ENCODE measurements around the gene PKHD1.
"Not testable (repeated sequence)": the region's sequence is repeated elsewhere in the genome, so short reads cannot be mapped to it uniquely, and the experiment has no call there.

Gene PKHD1

GRCh38 chr6:51996296-51996947 is 91.0 kb downstream of the PKHD1 start:
- DNase-seq (ENCODE audit: low read depth, low spot score) = no peak

- no peak for DNase-seq (ENCODE audit: low read depth, low spot score)
Measured at GRCh38 chr6:51995214-51995755, 92.1 kb downstream of the PKHD1 start.

GRCh38 chr6:51992876-51993275 is 94.5 kb downstream of the PKHD1 start:
- DNase-seq (ENCODE audit: low read depth, low spot score) = no peak

GRCh38 chr6:51989789-51990188 is 97.6 kb downstream of the PKHD1 start:
- DNase-seq (ENCODE audit: low read depth, low spot score) = no peak

- DNase-seq (ENCODE audit: low read depth, low spot score) = no peak
Measured at GRCh38 chr6:51986864-51987263, 100.5 kb downstream of the PKHD1 start.

- no peak for DNase-seq (ENCODE audit: low read depth, low spot score)
Measured at GRCh38 chr6:51983564-51983963, 103.8 kb downstream of the PKHD1 start.

- DNase-seq (ENCODE audit: low read depth, low spot score) = not testable (repeated sequence)
Measured at GRCh38 chr6:51982695-51983094, 104.7 kb downstream of the PKHD1 start.

- no peak for DNase-seq (ENCODE audit: low read depth, low spot score)
Measured at GRCh38 chr6:51976374-51976773, 111.0 kb downstream of the PKHD1 start.

- no peak for DNase-seq (ENCODE audit: low read depth, low spot score)
Measured at GRCh38 chr6:51972659-51973058, 114.8 kb downstream of the PKHD1 start.

GRCh38 chr6:51968265-51968664 is 119.1 kb downstream of the PKHD1 start:
- DNase-seq (ENCODE audit: low read depth, low spot score) = no peak

- DNase-seq (ENCODE audit: low read depth, low spot score) = no peak
Measured at GRCh38 chr6:51965222-51965801, 122.1 kb downstream of the PKHD1 start.

- no peak for DNase-seq (ENCODE audit: low read depth, low spot score)
Measured at GRCh38 chr6:51963980-51964379, 123.4 kb downstream of the PKHD1 start.

- no peak for DNase-seq (ENCODE audit: low read depth, low spot score)
Measured at GRCh38 chr6:51962354-51962753, 125.1 kb downstream of the PKHD1 start.

GRCh38 chr6:51960419-51960818 is 127.0 kb downstream of the PKHD1 start:
- no peak for DNase-seq (ENCODE audit: low read depth, low spot score)

- DNase-seq (ENCODE audit: low read depth, low spot score) = no peak
Measured at GRCh38 chr6:51959744-51960383, 127.5 kb downstream of the PKHD1 start.

- DNase-seq (ENCODE audit: low read depth, low spot score) = no peak
Measured at GRCh38 chr6:51954681-51955080, 132.7 kb downstream of the PKHD1 start.

GRCh38 chr6:51953246-51953645 is 134.2 kb downstream of the PKHD1 start:
- DNase-seq (ENCODE audit: low read depth, low spot score) = no peak

- no peak for DNase-seq (ENCODE audit: low read depth, low spot score)
Measured at GRCh38 chr6:51951924-51952323, 135.5 kb downstream of the PKHD1 start.

- no peak for DNase-seq (ENCODE audit: low read depth, low spot score)
Measured at GRCh38 chr6:51949526-51949925, 137.9 kb downstream of the PKHD1 start.

- DNase-seq (ENCODE audit: low read depth, low spot score) = not testable (repeated sequence)
Measured at GRCh38 chr6:51939695-51940094, 147.7 kb downstream of the PKHD1 start.

GRCh38 chr6:51936531-51937290 is 150.7 kb downstream of the PKHD1 start:
- DNase-seq (ENCODE audit: low read depth, low spot score) = no peak

- DNase-seq (ENCODE audit: low read depth, low spot score) = no peak
Measured at GRCh38 chr6:51934098-51934497, 153.3 kb downstream of the PKHD1 start.

Data from brain pericyte (primary cell).